ENCODE results near the gene BLNK. TPM values are rescaled to one million over a fixed set of nuclear protein-coding genes. Genes with fewer than 3 reads are reported as not detected.

BLNK gene
- polyA plus RNA-seq, 1 of the 3 experiments (the other 2 are of a cell fraction), result not detected

DNA sequence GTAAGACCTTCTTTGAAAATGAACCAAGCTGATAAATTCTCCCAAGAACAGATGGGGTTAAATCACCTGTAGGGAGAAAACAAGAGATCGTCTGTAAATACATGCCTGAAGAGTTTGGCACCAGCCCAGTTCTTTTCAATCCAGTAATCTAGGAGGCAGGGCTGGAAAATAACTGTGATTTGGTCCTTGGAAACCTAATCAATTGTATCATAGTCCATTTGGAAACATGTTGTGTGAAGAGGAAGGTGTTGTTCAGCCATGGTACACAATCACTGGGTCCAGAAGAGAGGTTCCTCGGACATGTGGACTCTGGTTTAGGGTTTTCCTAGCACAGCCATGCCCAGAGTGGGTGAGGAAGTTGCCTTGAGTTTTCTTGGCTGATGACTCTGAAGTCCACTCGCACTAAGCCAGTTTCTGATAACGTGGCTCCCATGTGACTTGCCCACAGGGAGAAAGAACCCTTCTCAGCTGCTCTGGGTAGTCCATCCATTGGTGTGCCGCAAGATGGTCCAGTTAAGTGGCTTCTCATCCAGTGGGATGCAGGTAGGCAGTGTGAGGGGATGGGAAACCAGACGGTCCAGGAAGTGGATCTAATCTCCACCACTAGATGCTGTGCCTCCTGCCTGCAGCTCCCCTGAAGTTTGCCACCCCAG, 5.1 kb downstream of the BLNK start:
- WGBS (ENCODE audit: low lambda C conversion rate), result 14% methylated on average over 5 of the region's 6 CpGs
- Histone ChIP-seq H2AFZ (ENCODE audit: low read depth) (no peak overlapping the region), H3K4me2 (no peak overlapping the region), H3K9me3 (no peaks in the 10 kb centered on the region), H3K4me1 (ENCODE audit: control insufficient read depth in 1 of 2, insufficient read depth in 2 of 2, low read depth in 1 of 2, low read length in 1 of 2) (no peaks in the 10 kb centered on the region), H3K9me2 (no peaks in the 10 kb centered on the region), H3K27me3 (ENCODE audit: insufficient read depth) (peaks cover 5% of the 10 kb centered on the region; the same call in 1 of the 2 replicates), H3K27ac (ENCODE audit: low read depth in 2 of 2, low read length in 1 of 2) (no peak overlapping the region), H3K9ac (no peak overlapping the region), H3K4me3 (ENCODE audit: low read depth in 2 of 2, low read length in 1 of 2) (no peak overlapping the region), H3F3A (replicated peaks; ENCODE audit: insufficient read depth) (no peaks in the 10 kb centered on the region), H3K36me3 (replicated peaks in 1 of 2; ENCODE audit: control insufficient read depth in 1 of 2, insufficient read depth in 2 of 2, low read length in 1 of 2) (no peaks in the 10 kb centered on the region), H3K79me2 (ENCODE audit: insufficient read depth) (no peaks in the 10 kb centered on the region), H4K20me1 (ENCODE audit: insufficient read depth) (no peaks in the 10 kb centered on the region)
- CTCF ChIA-PET, result interaction anchor here (2.1 kb wide), 1 partner anchor 37 kb away, joined by 10 read pairs; no protein-coding TSS in a partner anchor
- POLR2A ChIA-PET, result no interaction called here
- DNase-seq, result no peak
- TF ChIP-seq TEAD4 (IDR thresholded peaks at IDR 0.05; ENCODE audit: borderline replicate concordance, insufficient read depth) (no peak), NFIC (IDR thresholded peaks at IDR 0.05; ENCODE audit: borderline replicate concordance) (no peak), FOXJ3 (CRISPR knock-in tag; IDR thresholded peaks at IDR 0.05) (no peak), ELF1 (IDR thresholded peaks at IDR 0.05) (no peak), MEF2A (IDR thresholded peaks at IDR 0.05; ENCODE audit: borderline replicate concordance, low read depth) (no peak), NRF1 (IDR thresholded peaks at IDR 0.05; ENCODE audit: low read depth, low read length) (no peak), FOSL2 (IDR thresholded peaks at IDR 0.05; ENCODE audit: borderline replicate concordance, low read depth) (no peak), MXI1 (IDR thresholded peaks at IDR 0.05; ENCODE audit: low read depth, low read length) (no peak), TCF12 (IDR thresholded peaks at IDR 0.05) (no peak), JUND (IDR thresholded peaks at IDR 0.05) (no peak), RFX5 (IDR thresholded peaks at IDR 0.05; ENCODE audit: low read length) (no peak)
- TF ChIP-seq, protein P1, sequence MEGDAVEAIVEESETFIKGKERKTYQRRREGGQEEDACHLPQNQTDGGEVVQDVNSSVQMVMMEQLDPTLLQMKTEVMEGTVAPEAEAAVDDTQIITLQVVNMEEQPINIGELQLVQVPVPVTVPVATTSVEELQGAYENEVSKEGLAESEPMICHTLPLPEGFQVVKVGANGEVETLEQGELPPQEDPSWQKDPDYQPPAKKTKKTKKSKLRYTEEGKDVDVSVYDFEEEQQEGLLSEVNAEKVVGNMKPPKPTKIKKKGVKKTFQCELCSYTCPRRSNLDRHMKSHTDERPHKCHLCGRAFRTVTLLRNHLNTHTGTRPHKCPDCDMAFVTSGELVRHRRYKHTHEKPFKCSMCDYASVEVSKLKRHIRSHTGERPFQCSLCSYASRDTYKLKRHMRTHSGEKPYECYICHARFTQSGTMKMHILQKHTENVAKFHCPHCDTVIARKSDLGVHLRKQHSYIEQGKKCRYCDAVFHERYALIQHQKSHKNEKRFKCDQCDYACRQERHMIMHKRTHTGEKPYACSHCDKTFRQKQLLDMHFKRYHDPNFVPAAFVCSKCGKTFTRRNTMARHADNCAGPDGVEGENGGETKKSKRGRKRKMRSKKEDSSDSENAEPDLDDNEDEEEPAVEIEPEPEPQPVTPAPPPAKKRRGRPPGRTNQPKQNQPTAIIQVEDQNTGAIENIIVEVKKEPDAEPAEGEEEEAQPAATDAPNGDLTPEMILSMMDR (IDR thresholded peaks at IDR 0.05), result no peak
- TF ChIP-seq, protein P2, sequence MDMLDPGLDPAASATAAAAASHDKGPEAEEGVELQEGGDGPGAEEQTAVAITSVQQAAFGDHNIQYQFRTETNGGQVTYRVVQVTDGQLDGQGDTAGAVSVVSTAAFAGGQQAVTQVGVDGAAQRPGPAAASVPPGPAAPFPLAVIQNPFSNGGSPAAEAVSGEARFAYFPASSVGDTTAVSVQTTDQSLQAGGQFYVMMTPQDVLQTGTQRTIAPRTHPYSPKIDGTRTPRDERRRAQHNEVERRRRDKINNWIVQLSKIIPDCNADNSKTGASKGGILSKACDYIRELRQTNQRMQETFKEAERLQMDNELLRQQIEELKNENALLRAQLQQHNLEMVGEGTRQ (IDR thresholded peaks at IDR 0.05; ENCODE audit: borderline replicate concordance, low read depth, low read length), result no peak
- TF ChIP-seq, protein P3, sequence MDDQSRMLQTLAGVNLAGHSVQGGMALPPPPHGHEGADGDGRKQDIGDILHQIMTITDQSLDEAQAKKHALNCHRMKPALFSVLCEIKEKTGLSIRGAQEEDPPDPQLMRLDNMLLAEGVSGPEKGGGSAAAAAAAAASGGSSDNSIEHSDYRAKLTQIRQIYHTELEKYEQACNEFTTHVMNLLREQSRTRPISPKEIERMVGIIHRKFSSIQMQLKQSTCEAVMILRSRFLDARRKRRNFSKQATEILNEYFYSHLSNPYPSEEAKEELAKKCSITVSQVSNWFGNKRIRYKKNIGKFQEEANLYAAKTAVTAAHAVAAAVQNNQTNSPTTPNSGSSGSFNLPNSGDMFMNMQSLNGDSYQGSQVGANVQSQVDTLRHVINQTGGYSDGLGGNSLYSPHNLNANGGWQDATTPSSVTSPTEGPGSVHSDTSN (IDR thresholded peaks at IDR 0.05), result no peak
- TF ChIP-seq, protein P4, sequence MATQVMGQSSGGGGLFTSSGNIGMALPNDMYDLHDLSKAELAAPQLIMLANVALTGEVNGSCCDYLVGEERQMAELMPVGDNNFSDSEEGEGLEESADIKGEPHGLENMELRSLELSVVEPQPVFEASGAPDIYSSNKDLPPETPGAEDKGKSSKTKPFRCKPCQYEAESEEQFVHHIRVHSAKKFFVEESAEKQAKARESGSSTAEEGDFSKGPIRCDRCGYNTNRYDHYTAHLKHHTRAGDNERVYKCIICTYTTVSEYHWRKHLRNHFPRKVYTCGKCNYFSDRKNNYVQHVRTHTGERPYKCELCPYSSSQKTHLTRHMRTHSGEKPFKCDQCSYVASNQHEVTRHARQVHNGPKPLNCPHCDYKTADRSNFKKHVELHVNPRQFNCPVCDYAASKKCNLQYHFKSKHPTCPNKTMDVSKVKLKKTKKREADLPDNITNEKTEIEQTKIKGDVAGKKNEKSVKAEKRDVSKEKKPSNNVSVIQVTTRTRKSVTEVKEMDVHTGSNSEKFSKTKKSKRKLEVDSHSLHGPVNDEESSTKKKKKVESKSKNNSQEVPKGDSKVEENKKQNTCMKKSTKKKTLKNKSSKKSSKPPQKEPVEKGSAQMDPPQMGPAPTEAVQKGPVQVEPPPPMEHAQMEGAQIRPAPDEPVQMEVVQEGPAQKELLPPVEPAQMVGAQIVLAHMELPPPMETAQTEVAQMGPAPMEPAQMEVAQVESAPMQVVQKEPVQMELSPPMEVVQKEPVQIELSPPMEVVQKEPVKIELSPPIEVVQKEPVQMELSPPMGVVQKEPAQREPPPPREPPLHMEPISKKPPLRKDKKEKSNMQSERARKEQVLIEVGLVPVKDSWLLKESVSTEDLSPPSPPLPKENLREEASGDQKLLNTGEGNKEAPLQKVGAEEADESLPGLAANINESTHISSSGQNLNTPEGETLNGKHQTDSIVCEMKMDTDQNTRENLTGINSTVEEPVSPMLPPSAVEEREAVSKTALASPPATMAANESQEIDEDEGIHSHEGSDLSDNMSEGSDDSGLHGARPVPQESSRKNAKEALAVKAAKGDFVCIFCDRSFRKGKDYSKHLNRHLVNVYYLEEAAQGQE (IDR thresholded peaks at IDR 0.05; ENCODE audit: low read depth, low read length), result no peak
- TF ChIP-seq, protein P5, sequence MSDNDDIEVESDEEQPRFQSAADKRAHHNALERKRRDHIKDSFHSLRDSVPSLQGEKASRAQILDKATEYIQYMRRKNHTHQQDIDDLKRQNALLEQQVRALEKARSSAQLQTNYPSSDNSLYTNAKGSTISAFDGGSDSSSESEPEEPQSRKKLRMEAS (IDR thresholded peaks at IDR 0.05; ENCODE audit: low read depth), result no peak

Measured in SK-N-SH (cell line).